Fibroblast of lung (primary cell): ENCODE data around the gene DDX51. TPM values are rescaled to one million over a fixed set of nuclear protein-coding genes. Genes with fewer than 3 reads are reported as not detected.
A peak's percentile ranks its signal among the peaks of the same experiment; 100 is the strongest.

Source experiments
- DNase-seq, 2 donors: peaks; one replicate each; pipeline versions ENCODE4 v3.0.0 to v3.0.0-alpha.2; 2010; ENCODE audit warnings: low read depth in 2 of 2
- H2AFZ ChIP-seq: 2 replicates; pipeline ENCODE4 v1.5.1; 2012; ENCODE audit warnings: low read length, control low read depth, inconsistent platforms
- H3K27ac ChIP-seq: 2 replicates; pipeline ENCODE4 v1.5.1; 2011; ENCODE audit warnings: low read length, control low read depth; ENCODE audit not compliant: insufficient read depth
- H3K27me3 ChIP-seq: 2 replicates; pipeline ENCODE4 v1.5.1; 2011; ENCODE audit warnings: mild to moderate bottlenecking, low read length; ENCODE audit not compliant: control insufficient read depth, insufficient read depth
- H3K36me3 ChIP-seq: 2 replicates; pipeline ENCODE4 v1.5.1; 2011; ENCODE audit warnings: low read length; ENCODE audit not compliant: control insufficient read depth, insufficient read depth
- H3K4me1 ChIP-seq: 2 replicates; pipeline ENCODE4 v1.5.1; 2011; ENCODE audit warnings: low read length; ENCODE audit not compliant: control insufficient read depth, insufficient read depth; ENCODE audit errors: extremely low read depth
- H3K4me2 ChIP-seq: 2 replicates; pipeline ENCODE4 v1.5.1; 2011; ENCODE audit warnings: low read length, control low read depth; ENCODE audit not compliant: insufficient read depth; ENCODE audit errors: extremely low read depth
- H3K4me3 ChIP-seq, 4 experiments: fragments of 200-600 bp in 1 of 4; sonication (generic) in 1 of 4; replicated peaks in 1 of 4; 2 replicates each; pipeline ENCODE4 v1.5.1; 2011 to 2016; ENCODE audit warnings: low read length in 4 of 4, low read depth in 3 of 4, mild to moderate bottlenecking in 3 of 4, control low read depth in 2 of 4, inconsistent platforms in 1 of 4, mixed read lengths in 1 of 4; ENCODE audit not compliant: insufficient read depth in 1 of 4; ENCODE audit errors: control extremely low read depth in 1 of 4
- H3K79me2 ChIP-seq: 2 replicates; pipeline ENCODE4 v1.5.1; 2012; ENCODE audit warnings: mild to moderate bottlenecking, low read length, inconsistent platforms; ENCODE audit not compliant: control insufficient read depth, insufficient read depth
- H3K9ac ChIP-seq: 2 replicates; pipeline ENCODE4 v1.5.1; 2011; ENCODE audit warnings: mild to moderate bottlenecking, low read length, control low read depth; ENCODE audit not compliant: insufficient read depth
- H3K9me3 ChIP-seq: 2 replicates; pipeline ENCODE4 v1.5.1; 2012; ENCODE audit warnings: low read depth, low read length; ENCODE audit not compliant: control insufficient read depth, insufficient read depth
- H4K20me1 ChIP-seq: 2 replicates; pipeline ENCODE4 v1.5.1; 2011; ENCODE audit warnings: low read length; ENCODE audit not compliant: control insufficient read depth, insufficient read depth; ENCODE audit errors: extremely low read depth
- EZH2 ChIP-seq: IDR thresholded peaks from 2 replicates; pipeline ENCODE4 v1.5.1; 2012; ENCODE audit warnings: low read length, control low read depth, mild to moderate bottlenecking; ENCODE audit errors: missing control alignments
- polyA plus RNA-seq, 2 donors: library from polyadenylated mRNA; depleted of rRNA in 1 of 2; stranded (reverse) in 1 of 2; unstranded in 1 of 2; fragments of >200 nt; gene quantifications; 2 replicates each; pipeline ENCODE4 v1.2.1, GENCODE V29; 2011 to 2012; ENCODE audit warnings: missing spikeins in 1 of 2
- total RNA-seq: library from RNA; depleted of rRNA; stranded (reverse); fragments of >200 nt; gene quantifications from 2 replicates; pipeline ENCODE4 v1.2.1, GENCODE V29; 2014
- TF ChIP-seq, protein P1 (sequence below), 2 donors: IDR thresholded peaks in 1 of 2; conservative IDR thresholded peaks in 1 of 2; 1 replicate in 1 of 2; 2 replicates in 1 of 2; pipeline ENCODE4 v1.5.1; 2011 to 2012; ENCODE audit warnings: low read length in 2 of 2, control low read depth in 1 of 2, inconsistent platforms in 1 of 2, low read depth in 1 of 2, mild to moderate bottlenecking in 1 of 2

The DDX51 gene
- total and polyA plus RNA-seq, 2 donors (not counting 1 experiment from before 2014, with no cell fraction given), result 3.7 to 7.4 TPM

DNA sequence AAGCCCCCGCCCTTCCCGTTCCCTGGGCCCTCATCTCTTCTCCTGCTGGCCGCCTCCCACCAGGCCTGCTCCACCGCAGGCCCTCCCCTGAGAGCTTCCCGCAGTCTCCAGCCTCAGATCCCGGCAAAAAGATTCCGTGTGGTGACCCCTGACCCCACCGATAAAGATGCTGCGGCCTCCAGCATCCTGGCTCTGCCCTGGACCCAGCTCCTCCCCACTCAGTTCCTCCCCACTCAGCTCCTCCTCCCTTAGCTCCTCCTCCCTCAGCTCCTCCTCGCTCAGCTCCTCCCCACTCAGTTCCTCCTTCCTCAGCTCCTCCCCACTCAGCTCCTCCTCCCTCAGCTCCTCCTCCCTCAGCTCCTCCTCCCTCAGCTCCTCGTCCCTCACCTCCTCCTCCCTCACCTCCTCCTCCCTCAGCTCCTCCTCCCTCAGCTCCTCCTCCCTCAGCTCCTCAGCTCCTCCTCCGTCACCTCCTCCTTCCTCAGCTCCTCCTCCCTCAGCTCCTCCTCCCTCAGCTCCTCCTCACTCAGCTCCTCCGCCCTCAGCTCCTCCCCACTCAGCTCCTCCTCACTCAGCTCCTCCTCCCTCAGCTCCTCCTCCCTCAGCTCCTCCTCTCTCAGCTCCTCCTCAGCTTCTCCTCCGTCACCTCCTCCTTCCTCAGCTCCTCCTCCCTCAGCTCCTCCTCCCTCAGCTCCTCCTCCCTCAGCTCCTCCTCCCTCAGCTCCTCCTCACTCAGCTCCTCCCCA, 17.1 kb upstream of the DDX51 start:
- H3K36me3 ChIP-seq, result peaks cover 10% of the 10 kb centered on the region
- peak in 1 of 2 donors; percentile 48 for DNase-seq
- no peaks in the 10 kb centered on the region for H3K27me3 ChIP-seq
- TF ChIP-seq, protein P1, sequence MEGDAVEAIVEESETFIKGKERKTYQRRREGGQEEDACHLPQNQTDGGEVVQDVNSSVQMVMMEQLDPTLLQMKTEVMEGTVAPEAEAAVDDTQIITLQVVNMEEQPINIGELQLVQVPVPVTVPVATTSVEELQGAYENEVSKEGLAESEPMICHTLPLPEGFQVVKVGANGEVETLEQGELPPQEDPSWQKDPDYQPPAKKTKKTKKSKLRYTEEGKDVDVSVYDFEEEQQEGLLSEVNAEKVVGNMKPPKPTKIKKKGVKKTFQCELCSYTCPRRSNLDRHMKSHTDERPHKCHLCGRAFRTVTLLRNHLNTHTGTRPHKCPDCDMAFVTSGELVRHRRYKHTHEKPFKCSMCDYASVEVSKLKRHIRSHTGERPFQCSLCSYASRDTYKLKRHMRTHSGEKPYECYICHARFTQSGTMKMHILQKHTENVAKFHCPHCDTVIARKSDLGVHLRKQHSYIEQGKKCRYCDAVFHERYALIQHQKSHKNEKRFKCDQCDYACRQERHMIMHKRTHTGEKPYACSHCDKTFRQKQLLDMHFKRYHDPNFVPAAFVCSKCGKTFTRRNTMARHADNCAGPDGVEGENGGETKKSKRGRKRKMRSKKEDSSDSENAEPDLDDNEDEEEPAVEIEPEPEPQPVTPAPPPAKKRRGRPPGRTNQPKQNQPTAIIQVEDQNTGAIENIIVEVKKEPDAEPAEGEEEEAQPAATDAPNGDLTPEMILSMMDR (conservative IDR thresholded peaks at IDR 0.05 in 1 of 2, IDR thresholded peaks at IDR 0.05 in 1 of 2; ENCODE audit: low read depth in 1 of 2, low read length in 2 of 2), result no peak
- TF ChIP-seq EZH2, result no peak
- no peak overlapping the region for H2AFZ ChIP-seq
- H3K4me3 ChIP-seq, result no peak overlapping the region
- no peaks in the 10 kb centered on the region for H3K79me2 ChIP-seq
- no peak overlapping the region for H3K4me2 ChIP-seq
- H3K4me1 ChIP-seq, result peaks cover 9% of the 10 kb centered on the region
- H4K20me1 ChIP-seq, result no peaks in the 10 kb centered on the region
- H3K9me3 ChIP-seq, result peaks cover 9% of the 10 kb centered on the region
- H3K27ac ChIP-seq, result no peak overlapping the region
- H3K9ac ChIP-seq, result no peak overlapping the region

DNA sequence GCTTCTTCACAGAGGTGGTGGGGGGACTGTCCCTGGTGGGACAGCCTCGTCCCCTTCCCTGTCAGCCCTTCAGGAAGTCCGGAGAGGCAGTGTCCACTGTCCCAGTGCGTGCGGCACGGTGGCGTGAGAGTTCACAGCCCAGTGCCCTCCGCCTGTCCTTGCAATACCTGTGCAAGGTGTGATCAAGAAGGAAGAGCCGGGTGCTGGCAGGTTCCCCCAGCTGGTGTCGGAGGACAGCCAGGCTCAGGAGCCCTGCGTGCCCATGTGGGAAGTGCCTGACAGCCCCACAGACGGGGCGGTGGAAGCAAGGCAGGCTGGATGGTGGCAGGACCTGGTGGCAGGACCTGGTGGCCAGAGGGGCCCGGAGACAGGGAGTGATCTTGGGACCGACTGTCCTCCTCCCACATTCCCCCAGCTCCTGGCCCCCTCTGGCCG, 16.5 kb upstream of the DDX51 start:
- DNase-seq, result no peak

DNA sequence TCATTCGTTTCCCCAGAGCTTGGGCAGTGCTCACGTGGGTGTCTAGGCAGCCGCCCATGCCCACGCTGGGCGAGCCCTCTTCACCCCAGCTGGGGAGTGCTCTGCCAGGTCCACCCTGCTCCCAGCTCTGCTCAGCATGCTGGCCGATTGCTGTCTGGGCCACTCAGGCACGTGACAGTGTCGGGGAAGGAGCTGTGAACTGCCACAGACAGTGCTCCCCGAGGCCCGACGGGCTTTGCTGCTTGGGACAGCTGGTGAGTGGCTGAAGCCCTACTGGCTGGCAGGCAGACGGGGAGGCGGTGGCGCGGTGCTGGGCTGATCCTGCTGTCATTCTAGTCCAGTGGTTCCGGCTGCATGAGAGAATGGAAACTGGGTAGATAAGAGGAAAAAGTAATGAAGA, 15.9 kb upstream of the DDX51 start:
- TF ChIP-seq, protein P1 (conservative IDR thresholded peaks at IDR 0.05 in 1 of 2, IDR thresholded peaks at IDR 0.05 in 1 of 2; ENCODE audit: low read depth in 1 of 2, low read length in 2 of 2), result no peak
- no peak for TF ChIP-seq EZH2
- Histone ChIP-seq H3K27ac (no peak overlapping the region), H3K4me3 (no peak overlapping the region), H3K4me2 (no peak overlapping the region), H3K9me3 (peaks cover 12% of the 10 kb centered on the region), H3K9ac (no peak overlapping the region), H4K20me1 (no peaks in the 10 kb centered on the region), H3K4me1 (peaks cover 9% of the 10 kb centered on the region), H3K79me2 (no peaks in the 10 kb centered on the region), H3K27me3 (no peaks in the 10 kb centered on the region), H2AFZ (no peak overlapping the region), H3K36me3 (peaks cover 10% of the 10 kb centered on the region)
- DNase-seq, result no peak

More for the DNA sequence above, 16.5 kb upstream of the DDX51 start:
- Histone ChIP-seq H4K20me1 (no peaks in the 10 kb centered on the region), H3K36me3 (peaks cover 10% of the 10 kb centered on the region), H3K27me3 (no peaks in the 10 kb centered on the region), H2AFZ (no peak overlapping the region), H3K9ac (no peak overlapping the region), H3K4me2 (no peak overlapping the region), H3K27ac (no peak overlapping the region), H3K9me3 (peaks cover 12% of the 10 kb centered on the region), H3K4me1 (peaks cover 9% of the 10 kb centered on the region), H3K79me2 (no peaks in the 10 kb centered on the region), H3K4me3 (no peak overlapping the region)
- TF ChIP-seq, protein P1 (conservative IDR thresholded peaks at IDR 0.05 in 1 of 2, IDR thresholded peaks at IDR 0.05 in 1 of 2; ENCODE audit: low read depth in 1 of 2, low read length in 2 of 2), result no peak
- TF ChIP-seq EZH2, result no peak
